Activated T-helper 1 cell treated with anti-CD3 and anti-CD28 coated beads, Interleukin-12 subunit alpha, Interleukin-12 subunit beta, Interleukin-2, Interleukin-4 antibody, amounts not matched to agents 30 ng/mL and 10 ng/mL and 1 ng/mL, durations not matched to agents 14 hours and 24 hours and 36 hours (primary cell): ENCODE data around the gene GDF9. TPM values are rescaled to one million over a fixed set of nuclear protein-coding genes. Genes with fewer than 3 reads are reported as not detected.
A peak's percentile ranks its signal among the peaks of the same experiment; 100 is the strongest.

Experiments used
- DNase-seq: peaks from one replicate; pipeline ENCODE4 v3.0.0; 2021; ENCODE audit warnings: low spot score
- H3K27ac Mint-ChIP-seq: one replicate; pipeline ENCODE4 v1.8.0; 2021; ENCODE audit warnings: mild to moderate bottlenecking, mixed read lengths
- H3K27me3 Mint-ChIP-seq: one replicate; pipeline ENCODE4 v1.8.0; 2022; ENCODE audit warnings: mild to moderate bottlenecking, moderate library complexity, mixed read lengths; ENCODE audit not compliant: insufficient read depth
- H3K36me3 Mint-ChIP-seq: one replicate; pipeline ENCODE4 v1.8.0; 2021; ENCODE audit warnings: low read depth, mixed read lengths
- H3K4me1 Mint-ChIP-seq: one replicate; pipeline ENCODE4 v1.8.0; 2021; ENCODE audit warnings: low read depth, mixed read lengths
- H3K4me3 Mint-ChIP-seq: one replicate; pipeline ENCODE4 v1.8.0; 2021; ENCODE audit warnings: mild to moderate bottlenecking, moderate library complexity, mixed read lengths
- H3K9me3 Mint-ChIP-seq: one replicate; pipeline ENCODE4 v1.8.0; 2021; ENCODE audit warnings: mixed read lengths
- intact Hi-C: fragments of 100-400 bp; cut with micrococcal nuclease; formaldehyde crosslinking; loops from one replicate; pipeline ENCODE4 v1.15.1; 2024
- total RNA-seq: library from RNA; stranded (reverse); gene quantifications from 2 replicates; pipeline ENCODE4 v1.2.3, GENCODE V29; 2022

GDF9 gene
- total RNA-seq, 1 donor from 2014 or later: 0.57 TPM

DNA sequence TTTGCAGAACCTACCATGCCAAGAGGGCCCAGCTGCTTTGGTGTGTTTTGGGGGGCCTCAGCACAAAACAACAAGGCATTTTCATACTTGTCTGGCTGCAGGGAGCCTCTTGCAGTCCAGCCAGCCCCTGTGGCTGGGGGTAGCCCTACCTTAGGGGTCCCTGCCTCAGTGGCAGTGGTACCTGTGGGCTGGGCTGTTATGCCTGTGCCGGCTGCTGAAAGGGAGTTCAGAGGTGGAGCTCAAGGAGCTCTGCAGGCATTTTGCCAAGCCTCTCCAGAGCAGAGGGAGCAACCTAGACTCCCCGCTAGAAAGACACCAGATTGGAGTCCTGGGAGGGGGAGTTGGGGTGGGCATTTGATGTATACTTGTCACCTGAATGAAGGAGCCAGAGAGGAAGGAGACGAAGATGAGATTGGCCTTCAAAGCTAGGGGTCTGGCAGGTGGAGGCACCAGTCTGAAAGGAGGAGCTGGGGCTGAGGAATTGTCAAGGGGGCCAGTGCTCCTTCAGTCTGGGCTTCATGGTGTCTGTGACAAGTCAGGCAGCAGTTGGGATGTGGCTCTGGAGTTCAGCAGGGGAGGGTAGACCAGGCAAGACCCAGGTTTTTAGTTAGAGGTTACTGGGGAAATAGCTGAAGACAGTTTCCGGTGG, 37.3 kb downstream of the GDF9 start:
- intact Hi-C loops: no loop called here

DNA sequence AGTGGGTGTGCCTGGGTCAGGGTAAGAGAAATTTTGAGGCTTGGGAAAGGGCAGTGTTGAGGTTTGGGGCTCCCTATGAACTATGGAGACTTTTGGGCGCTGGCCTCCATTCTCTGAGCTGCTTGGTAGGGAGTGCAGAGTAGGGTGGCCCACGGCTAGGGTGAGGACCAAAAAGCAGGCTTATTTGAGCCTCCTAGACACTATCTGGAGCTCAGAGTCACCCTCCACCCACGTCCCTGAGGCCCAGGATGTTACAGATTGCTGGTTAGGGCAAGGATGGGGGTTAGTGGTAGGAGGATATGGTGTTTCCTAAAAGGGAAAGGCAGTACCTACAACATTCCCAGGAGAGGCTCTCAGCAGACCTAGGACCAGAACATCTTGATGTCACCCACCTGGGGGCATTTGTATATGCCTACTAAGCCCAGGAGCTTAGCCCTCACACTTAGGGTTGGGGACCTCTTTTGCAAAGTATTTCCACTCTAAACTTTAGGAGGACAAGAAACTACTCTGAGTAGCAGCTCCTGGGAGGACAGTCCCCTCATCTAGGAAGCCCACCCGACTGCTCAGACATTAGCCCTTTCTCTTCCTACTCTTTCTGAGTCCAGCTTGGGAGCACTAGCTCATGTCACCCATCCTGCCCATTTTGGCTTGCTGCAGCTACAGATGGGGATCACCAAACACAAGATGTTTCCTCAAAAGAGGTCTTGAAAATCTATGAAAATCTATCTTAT, 38.2 kb downstream of the GDF9 start:
- Mint-ChIP-seq H3K4me3 (no peak overlapping the region), H3K27me3 (peaks cover 62% of the 10 kb centered on the region), H3K4me1 (peaks cover 43% of the 10 kb centered on the region), H3K9me3 (no peaks in the 10 kb centered on the region), H3K36me3 (peaks cover 4% of the 10 kb centered on the region), H3K27ac (no peak overlapping the region)
- no peak for DNase-seq
- intact Hi-C loops: no loop called here

More for the DNA sequence above, 37.3 kb downstream of the GDF9 start:
- H3K27me3 Mint-ChIP-seq: peaks cover 62% of the 10 kb centered on the region
- no peaks in the 10 kb centered on the region for H3K9me3 Mint-ChIP-seq
- H3K36me3 Mint-ChIP-seq: peaks cover 4% of the 10 kb centered on the region
- H3K27ac Mint-ChIP-seq: peak overlapping the region; percentile 73
- peaks cover 38% of the 10 kb centered on the region for H3K4me1 Mint-ChIP-seq
- DNase-seq: no peak
- H3K4me3 Mint-ChIP-seq: peak overlapping the region; percentile 85

DNA sequence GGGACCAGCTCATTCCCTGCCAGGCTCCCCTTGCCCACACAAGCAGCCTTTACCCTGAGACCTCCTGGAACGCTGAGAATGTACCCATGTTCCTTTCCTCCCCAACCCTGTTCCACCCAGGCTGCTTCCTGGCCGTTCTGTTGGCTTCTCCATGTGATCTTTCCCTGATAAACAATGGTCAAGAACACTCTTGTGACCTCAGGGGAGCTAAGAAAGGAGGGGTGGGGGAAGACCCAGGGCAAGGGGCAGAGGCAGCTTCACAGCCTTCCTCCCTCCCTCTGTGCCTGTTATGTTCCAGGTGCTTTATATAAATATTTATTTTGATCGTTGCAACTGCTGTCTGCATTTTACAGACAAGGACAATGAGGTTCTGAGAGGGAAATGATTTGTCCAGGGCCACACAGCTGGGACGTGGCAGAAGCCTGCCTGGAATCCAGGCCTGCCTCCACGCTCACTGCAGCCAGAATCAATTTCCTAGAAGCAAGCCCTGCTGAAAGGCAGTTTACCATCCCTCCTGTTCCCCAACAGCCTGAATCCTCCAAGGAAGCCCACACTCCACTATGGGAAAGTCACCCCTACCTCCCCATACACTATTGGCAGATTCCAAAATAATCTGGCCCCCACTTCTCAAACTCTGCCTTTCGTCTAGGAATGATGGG, 39.7 kb downstream of the GDF9 start:
- peak overlapping the region; percentile 47 for H3K4me3 Mint-ChIP-seq
- H3K9me3 Mint-ChIP-seq: no peaks in the 10 kb centered on the region
- H3K36me3 Mint-ChIP-seq: peaks cover 4% of the 10 kb centered on the region
- no peak for DNase-seq
- peaks cover 43% of the 10 kb centered on the region for H3K4me1 Mint-ChIP-seq
- intact Hi-C loops: no loop called here
- H3K27me3 Mint-ChIP-seq: peaks cover 63% of the 10 kb centered on the region
- H3K27ac Mint-ChIP-seq: no peak overlapping the region

DNA sequence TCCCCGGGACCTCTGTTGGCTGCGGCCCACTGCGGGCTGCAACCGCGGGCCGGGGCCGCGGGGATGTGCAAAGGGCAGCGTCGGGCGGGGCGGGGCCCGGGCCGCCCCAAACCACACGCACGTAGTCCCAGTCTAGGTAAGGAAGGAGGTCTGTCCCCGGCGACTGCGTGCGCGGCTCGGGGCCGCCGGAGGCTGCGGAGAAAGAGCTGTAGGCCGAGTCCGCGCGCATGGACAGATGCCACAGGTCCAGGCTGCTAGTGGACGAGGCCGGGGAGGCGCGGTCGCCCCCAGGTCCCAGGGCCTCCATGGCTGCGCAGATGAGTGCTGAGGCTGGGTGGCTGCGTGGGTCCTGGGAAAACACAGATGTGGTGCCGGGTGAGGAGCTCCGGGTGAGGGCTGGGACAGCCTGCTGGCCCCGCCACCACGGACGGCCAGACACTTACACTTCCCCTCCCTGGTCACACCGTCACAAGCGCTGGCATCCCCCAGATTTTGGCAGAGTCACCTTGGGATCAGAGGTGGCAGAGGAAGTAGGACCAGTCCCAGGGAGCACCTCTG, 40.4 kb downstream of the GDF9 start:
- H3K9me3 Mint-ChIP-seq: no peaks in the 10 kb centered on the region
- intact Hi-C loops: no loop called here

DNA sequence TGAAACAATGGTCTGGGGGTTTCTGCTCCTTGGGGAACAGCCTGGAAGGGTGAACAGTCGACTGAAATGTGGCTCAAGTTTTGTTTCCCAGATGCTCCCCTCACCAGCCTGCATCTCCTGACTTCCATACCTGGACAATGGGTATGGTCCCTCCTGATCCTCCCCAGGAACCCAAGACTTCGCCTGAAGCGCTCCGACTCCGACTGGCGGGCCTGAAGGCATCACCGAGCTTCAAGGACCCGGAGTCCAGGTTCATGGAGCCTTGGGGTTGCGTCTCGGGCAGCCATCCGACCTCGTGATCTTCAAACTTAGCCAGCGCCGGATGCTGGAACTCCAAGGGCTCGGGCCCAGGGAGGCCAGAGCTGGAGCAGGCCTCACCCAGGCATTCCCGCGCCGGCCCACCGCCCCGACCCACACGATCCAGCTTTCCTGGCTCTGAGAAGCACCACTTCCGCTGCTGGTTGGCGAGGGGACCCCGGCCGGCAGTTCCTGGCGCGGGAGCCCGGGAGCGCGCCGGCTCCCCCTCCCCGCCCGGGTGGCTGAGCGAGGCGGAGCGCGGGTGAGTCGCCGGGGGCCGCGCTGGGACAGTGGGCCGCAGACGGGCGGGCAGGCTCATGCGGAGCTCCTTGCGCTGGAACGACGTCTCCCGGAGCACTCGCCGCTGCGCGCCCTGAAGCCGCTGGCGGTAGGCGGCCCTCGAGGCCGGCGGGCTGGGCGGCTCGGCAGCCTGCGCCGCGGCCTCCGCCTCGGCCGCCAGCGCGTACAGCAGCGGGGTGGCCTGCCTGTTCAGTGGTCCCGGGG, 41.0 kb downstream of the GDF9 start:
- no peak overlapping the region for H3K27ac Mint-ChIP-seq
- no peaks in the 10 kb centered on the region for H3K9me3 Mint-ChIP-seq
- H3K36me3 Mint-ChIP-seq: peaks cover 4% of the 10 kb centered on the region
- peak overlapping the region; percentile 59 for H3K4me3 Mint-ChIP-seq
- peaks cover 38% of the 10 kb centered on the region for H3K4me1 Mint-ChIP-seq
- DNase-seq: no peak
- intact Hi-C loops: no loop called here
- H3K27me3 Mint-ChIP-seq: peaks cover 65% of the 10 kb centered on the region

More for the DNA sequence above, 40.4 kb downstream of the GDF9 start:
- H3K4me3 Mint-ChIP-seq: peak overlapping the region; percentile 47
- peaks cover 4% of the 10 kb centered on the region for H3K36me3 Mint-ChIP-seq
- H3K27ac Mint-ChIP-seq: no peak overlapping the region
- peaks cover 63% of the 10 kb centered on the region for H3K27me3 Mint-ChIP-seq
- peak; percentile 30 for DNase-seq
- H3K4me1 Mint-ChIP-seq: peaks cover 36% of the 10 kb centered on the region

DNA sequence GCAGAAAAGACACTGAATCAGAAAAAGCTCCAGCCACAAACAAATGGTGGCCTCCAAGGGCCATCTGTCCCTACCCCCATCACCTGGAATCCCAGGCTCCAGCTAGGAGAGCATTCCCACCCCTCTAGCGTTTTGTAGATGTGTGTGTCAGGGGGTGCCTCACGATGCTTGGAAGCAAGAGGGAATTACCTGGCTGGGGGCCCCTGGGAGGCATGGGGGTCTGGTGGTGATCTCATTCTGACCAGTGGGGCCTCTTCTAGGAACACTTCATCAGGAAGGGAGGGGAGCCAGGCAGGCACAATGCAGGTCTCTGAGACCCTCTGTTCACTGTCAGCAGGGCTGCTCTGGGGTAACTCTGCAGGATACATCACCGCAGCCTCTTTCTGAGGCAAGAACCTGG, 41.8 kb downstream of the GDF9 start:
- peaks cover 2% of the 10 kb centered on the region for H3K36me3 Mint-ChIP-seq
- DNase-seq: no peak

DNA sequence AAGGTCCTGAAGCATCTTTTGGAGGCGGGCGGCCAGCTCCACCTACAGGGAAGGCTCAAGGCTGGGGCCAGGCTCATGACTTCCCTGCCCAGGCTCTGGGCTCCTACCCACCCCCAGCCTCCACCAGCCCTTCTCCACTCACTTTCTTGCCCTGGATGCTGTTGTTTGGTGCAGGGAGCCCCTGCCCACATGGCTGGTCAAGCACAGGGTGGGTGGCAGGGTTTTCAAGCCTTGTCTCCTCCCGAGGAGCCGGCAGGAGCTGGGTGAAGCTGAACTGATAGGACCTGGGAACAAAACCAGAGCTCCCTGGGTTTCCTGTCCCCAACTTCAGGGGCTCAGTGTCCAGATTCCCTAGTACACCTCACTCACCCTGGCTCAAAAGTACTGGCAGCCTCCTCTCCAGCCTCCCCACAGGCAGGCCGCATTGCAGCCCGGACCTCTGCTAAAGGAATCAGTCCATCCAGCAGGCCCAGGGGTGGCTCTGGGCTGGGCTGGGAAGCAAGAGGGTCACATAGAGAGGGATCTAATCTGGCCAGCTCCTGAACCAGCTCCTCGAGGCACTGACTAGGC, 42.7 kb downstream of the GDF9 start:
- no peak overlapping the region for H3K27ac Mint-ChIP-seq
- H3K36me3 Mint-ChIP-seq: peaks cover 2% of the 10 kb centered on the region
- peak overlapping the region; percentile 15 for H3K4me3 Mint-ChIP-seq
- H3K27me3 Mint-ChIP-seq: peaks cover 58% of the 10 kb centered on the region
- no peaks in the 10 kb centered on the region for H3K9me3 Mint-ChIP-seq
- peaks cover 40% of the 10 kb centered on the region for H3K4me1 Mint-ChIP-seq
- no peak for DNase-seq
- intact Hi-C loops: no loop called here

More for the DNA sequence above, 41.8 kb downstream of the GDF9 start:
- Mint-ChIP-seq H3K27ac (no peak overlapping the region), H3K27me3 (peaks cover 63% of the 10 kb centered on the region), H3K4me3 (peak overlapping the region; percentile 59), H3K4me1 (peaks cover 40% of the 10 kb centered on the region), H3K9me3 (no peaks in the 10 kb centered on the region)
- intact Hi-C loops: no loop called here

DNA sequence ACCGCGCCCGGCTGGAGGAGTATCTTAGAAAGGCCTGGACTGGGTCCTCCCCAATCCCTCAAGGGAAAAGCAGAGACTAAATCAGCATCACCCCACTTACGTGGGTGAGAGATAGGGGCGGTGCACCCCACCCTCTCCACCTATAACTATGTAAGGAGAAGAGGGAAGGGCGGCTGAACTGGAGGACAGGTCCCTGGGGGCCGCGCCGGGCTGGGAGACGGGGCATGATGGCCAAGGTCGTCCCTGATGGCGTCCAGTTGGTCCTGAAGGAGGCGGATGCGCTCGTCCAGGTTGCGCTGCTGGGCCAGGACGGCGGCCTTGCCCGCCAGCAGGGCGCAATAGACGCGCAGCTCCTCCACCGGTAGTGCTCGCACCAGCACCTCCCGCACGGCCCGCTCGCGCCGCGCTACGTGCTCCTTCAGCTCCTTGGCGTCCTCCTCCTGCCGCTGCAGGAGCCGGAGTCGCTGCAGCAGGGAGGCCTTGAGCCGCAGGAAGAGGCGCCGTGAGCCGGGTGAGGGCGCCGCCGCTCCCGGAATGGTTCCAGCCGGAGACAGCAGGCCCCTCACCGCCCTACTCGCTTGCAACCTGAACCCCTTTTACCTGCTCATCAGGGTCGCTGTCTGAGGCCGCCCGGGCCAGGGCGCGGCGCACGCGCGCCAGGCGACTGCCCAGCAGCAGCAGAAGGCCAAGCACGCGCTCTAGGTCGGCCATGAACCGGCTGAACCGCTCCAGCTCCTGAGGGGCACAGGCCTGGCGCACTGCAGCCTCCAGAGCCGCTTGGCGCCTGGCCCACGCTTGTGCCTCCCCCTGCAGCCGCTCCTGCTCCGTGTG, 43.4 kb downstream of the GDF9 start:
- DNase-seq: no peak
- H3K4me3 Mint-ChIP-seq: no peak overlapping the region
- H3K36me3 Mint-ChIP-seq: peaks cover 2% of the 10 kb centered on the region
- peaks cover 39% of the 10 kb centered on the region for H3K4me1 Mint-ChIP-seq
- no peak overlapping the region for H3K27ac Mint-ChIP-seq
- peaks cover 58% of the 10 kb centered on the region for H3K27me3 Mint-ChIP-seq
- H3K9me3 Mint-ChIP-seq: no peaks in the 10 kb centered on the region
- intact Hi-C loops: no loop called here

DNA sequence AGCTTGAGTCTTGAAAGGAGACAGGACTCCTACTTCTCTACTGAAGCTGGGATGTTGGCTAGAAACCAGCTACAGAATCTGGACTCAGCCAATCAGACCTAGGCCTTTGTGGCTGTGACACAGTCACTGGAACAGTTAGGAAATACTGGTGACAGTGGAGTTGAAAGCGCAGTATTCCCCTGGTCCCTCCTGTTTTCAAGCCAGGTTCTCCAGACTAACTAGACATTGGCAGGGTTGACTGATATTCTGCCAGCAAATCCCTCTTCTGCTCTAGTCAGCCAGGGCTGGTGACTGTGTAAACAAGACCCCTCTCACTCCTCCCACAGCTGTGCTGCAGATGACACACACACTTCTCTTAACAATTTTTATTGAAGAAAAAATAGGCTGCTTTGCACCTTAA, 44.5 kb downstream of the GDF9 start:
- Mint-ChIP-seq H3K4me1 (peaks cover 34% of the 10 kb centered on the region), H3K4me3 (no peak overlapping the region), H3K36me3 (peaks cover under 1% of the 10 kb centered on the region), H3K9me3 (no peaks in the 10 kb centered on the region), H3K27me3 (peaks cover 49% of the 10 kb centered on the region), H3K27ac (no peak overlapping the region)
- no peak for DNase-seq
- intact Hi-C loops: loop anchor here (2.0 kb wide), 4 partner anchors 45 to 85 kb away; partner anchors contain the start of genes CCNI2, KIF3A and SEPTIN8

DNA sequence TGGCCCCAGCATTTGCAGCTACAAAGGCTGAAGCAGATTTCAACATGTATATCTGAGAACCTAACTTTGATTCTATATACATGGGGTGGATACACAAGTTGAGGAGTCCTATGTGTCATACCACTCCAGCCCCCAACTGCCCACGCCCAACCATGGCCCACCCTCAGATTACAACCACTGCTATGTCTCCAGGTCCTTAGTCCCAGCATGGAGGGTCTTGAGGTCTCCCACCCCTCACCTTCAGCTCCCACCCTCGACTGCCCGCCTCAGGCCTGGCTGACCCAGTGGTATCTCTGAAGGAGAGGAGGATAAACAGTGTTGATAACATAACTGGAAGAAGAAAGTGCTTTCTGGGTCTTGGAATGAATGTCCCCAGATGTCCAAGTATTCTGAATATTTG, 44.9 kb downstream of the GDF9 start:
- Mint-ChIP-seq H3K4me3 (no peak overlapping the region), H3K27me3 (peaks cover 45% of the 10 kb centered on the region), H3K4me1 (peaks cover 33% of the 10 kb centered on the region), H3K27ac (no peak overlapping the region), H3K36me3 (no peaks in the 10 kb centered on the region), H3K9me3 (no peaks in the 10 kb centered on the region)
- intact Hi-C loops: loop anchor here (2.0 kb wide), 4 partner anchors 45 to 85 kb away; partner anchors contain the start of genes CCNI2, KIF3A and SEPTIN8
- no peak for DNase-seq

DNA sequence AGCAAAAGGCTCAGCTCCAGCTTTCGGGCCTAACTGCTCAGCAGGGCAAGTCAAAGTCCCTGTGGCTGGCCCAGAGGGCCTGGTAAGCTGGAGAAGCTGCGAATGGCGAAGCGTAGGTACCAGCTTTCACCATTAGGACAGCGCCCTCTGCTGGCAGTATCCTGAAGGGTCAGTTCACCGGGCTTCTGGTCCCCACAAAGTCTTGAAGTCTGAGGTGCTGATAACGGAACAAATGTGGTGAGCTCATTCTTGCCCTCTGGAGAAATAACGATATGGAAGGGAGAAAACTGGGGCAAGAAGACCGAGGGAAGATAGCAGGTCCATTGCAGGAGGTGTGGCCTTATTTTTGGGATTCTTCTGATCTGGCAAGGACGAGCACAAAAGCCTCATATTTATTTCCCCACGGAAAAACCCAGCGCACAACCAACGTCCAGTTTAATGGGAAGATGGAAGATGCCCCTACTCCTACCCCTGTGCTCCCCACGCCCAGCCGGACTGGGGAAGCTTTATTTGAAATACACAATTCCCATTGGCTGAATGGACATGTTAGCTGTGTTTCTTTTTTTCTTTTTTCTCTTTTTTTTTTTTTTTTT, 46.0 kb downstream of the GDF9 start:
- DNase-seq: peak; percentile 82
- intact Hi-C loops: loop anchor here (1.0 to 2.0 kb wide), 8 partner anchors 43 to 434 kb away; partner anchors contain the start of genes CCNI2, KIF3A and SEPTIN8
- no peak overlapping the region for H3K4me3 Mint-ChIP-seq
- H3K27ac Mint-ChIP-seq: no peak overlapping the region
- no peaks in the 10 kb centered on the region for H3K9me3 Mint-ChIP-seq
- peaks cover 45% of the 10 kb centered on the region for H3K27me3 Mint-ChIP-seq
- H3K36me3 Mint-ChIP-seq: no peaks in the 10 kb centered on the region
- peaks cover 29% of the 10 kb centered on the region for H3K4me1 Mint-ChIP-seq
